Keratinocyte (primary cell): ENCODE data around the gene EIF4E2. TPM values are rescaled to one million over a fixed set of nuclear protein-coding genes. Genes with fewer than 3 reads are reported as not detected.
A peak's percentile ranks its signal among the peaks of the same experiment; 100 is the strongest.

Source experiments
- DNase-seq: peaks from one replicate; pipeline ENCODE4 v3.0.0-alpha.2; 2011; ENCODE audit warnings: low read depth, missing footprints, low spot score
- FAIRE-seq: peaks from 2 replicates; lab custom pipeline; 2011; peaks lifted over from hg19 to GRCh38; lab: Jason Lieb, UNC
- H2AFZ ChIP-seq: 2 replicates; pipeline ENCODE4 v1.6.0; 2012; ENCODE audit warnings: low read length, control low read depth, inconsistent platforms; ENCODE audit not compliant: control insufficient read depth
- H3K27ac ChIP-seq: 2 replicates; pipeline ENCODE4 v1.5.1; 2011; ENCODE audit warnings: low read length; ENCODE audit not compliant: control insufficient read depth, insufficient read depth
- H3K27me3 ChIP-seq: 3 replicates; pipeline ENCODE4 v1.6.0; 2011; ENCODE audit warnings: low read length; ENCODE audit not compliant: control insufficient read depth, insufficient read depth; ENCODE audit errors: extremely low read depth
- H3K36me3 ChIP-seq, 2 experiments: 2 replicates in 1 of 2; 3 replicates in 1 of 2; pipeline ENCODE4 v1.5.1; 2011; ENCODE audit warnings: low read length in 2 of 2, mild to moderate bottlenecking in 1 of 2; ENCODE audit not compliant: control insufficient read depth in 2 of 2, insufficient read depth in 2 of 2; ENCODE audit errors: extremely low read depth in 1 of 2
- H3K4me1 ChIP-seq: 3 replicates; pipeline ENCODE4 v1.5.1; 2011; ENCODE audit warnings: low read length; ENCODE audit not compliant: control insufficient read depth, insufficient read depth; ENCODE audit errors: extremely low read depth
- H3K4me2 ChIP-seq: 3 replicates; pipeline ENCODE4 v1.6.0; 2011; ENCODE audit warnings: low read depth, low read length; ENCODE audit not compliant: control insufficient read depth, insufficient read depth; ENCODE audit errors: extremely low read depth
- H3K4me3 ChIP-seq, 3 experiments: fragments of 200-600 bp in 1 of 3; sonication (generic) in 1 of 3; 2 replicates in 2 of 3; 3 replicates in 1 of 3; pipeline ENCODE4 v1.5.1; 2011 to 2016; ENCODE audit warnings: low read length in 3 of 3, mild to moderate bottlenecking in 3 of 3, control low read depth in 2 of 3, inconsistent platforms in 1 of 3, low read depth in 1 of 3, mixed read lengths in 1 of 3, mixed run types in 1 of 3, moderate library complexity in 1 of 3; ENCODE audit not compliant: control insufficient read depth in 2 of 3, insufficient read depth in 2 of 3; ENCODE audit errors: extremely low read depth in 1 of 3
- H3K79me2 ChIP-seq: 2 replicates; pipeline ENCODE4 v1.6.0; 2012; ENCODE audit warnings: low read length; ENCODE audit not compliant: control insufficient read depth, insufficient read depth
- H3K9ac ChIP-seq: 3 replicates; pipeline ENCODE4 v1.6.0; 2011; ENCODE audit warnings: low read length; ENCODE audit not compliant: control insufficient read depth, insufficient read depth; ENCODE audit errors: extremely low read depth
- H3K9me1 ChIP-seq: 3 replicates; pipeline ENCODE4 v1.6.0; 2011; ENCODE audit warnings: low read length; ENCODE audit not compliant: control insufficient read depth, insufficient read depth; ENCODE audit errors: extremely low read depth
- H3K9me3 ChIP-seq: 2 replicates; pipeline ENCODE4 v1.5.1; 2012; ENCODE audit warnings: low read depth, low read length; ENCODE audit not compliant: control insufficient read depth
- H4K20me1 ChIP-seq: 3 replicates; pipeline ENCODE4 v1.6.0; 2011; ENCODE audit warnings: low read length; ENCODE audit not compliant: control insufficient read depth, insufficient read depth; ENCODE audit errors: extremely low read depth
- CTCF ChIP-seq, 3 experiments: IDR thresholded peaks in 1 of 3; conservative IDR thresholded peaks in 1 of 3; optimal IDR thresholded peaks in 1 of 3; 2 replicates in 2 of 3; 3 replicates in 1 of 3; pipeline versions ENCODE3 to v1.5.1; 2011; ENCODE audit warnings: low read length in 3 of 3, mild to moderate bottlenecking in 3 of 3, moderate library complexity in 2 of 3, control low read depth in 1 of 3, inconsistent platforms in 1 of 3; ENCODE audit not compliant: insufficient read depth in 2 of 3; ENCODE audit errors: extremely low read depth in 1 of 3
- EZH2 ChIP-seq: IDR thresholded peaks from one replicate; pipeline ENCODE4 v1.6.1; 2012; ENCODE audit warnings: inconsistent platforms, mild to moderate bottlenecking, low read length, moderate library complexity
- dilution Hi-C: fragments of 300-500 bp; cut with MboI; formaldehyde crosslinking; loops from one replicate; pipeline ENCODE4 v1.7.0; 2020; ENCODE audit warnings: low sequenced_read_pairs; ENCODE audit not compliant: extremely low pct_ligation_motif_present
- polyA plus RNA-seq, 5 experiments: library from polyadenylated mRNA; depleted of rRNA in 3 of 5; stranded (reverse) in 3 of 5; stranded (forward) in 1 of 5; unstranded in 1 of 5; fragments of >200 nt; gene quantifications; 1 replicate in 1 of 5; 2 replicates in 3 of 5; 3 replicates in 1 of 5; pipeline versions ENCODE4 v1.2.1 to v1.2.3, GENCODE V29; 2011 to 2012; ENCODE audit warnings: missing spikeins in 2 of 5, low read depth in 1 of 5, low replicate concordance in 1 of 5

Gene EIF4E2
- polyA plus RNA-seq, 1 donor (not counting 4 experiments of a cell fraction or from before 2014, with no cell fraction given), result 79.2 TPM

DNA sequence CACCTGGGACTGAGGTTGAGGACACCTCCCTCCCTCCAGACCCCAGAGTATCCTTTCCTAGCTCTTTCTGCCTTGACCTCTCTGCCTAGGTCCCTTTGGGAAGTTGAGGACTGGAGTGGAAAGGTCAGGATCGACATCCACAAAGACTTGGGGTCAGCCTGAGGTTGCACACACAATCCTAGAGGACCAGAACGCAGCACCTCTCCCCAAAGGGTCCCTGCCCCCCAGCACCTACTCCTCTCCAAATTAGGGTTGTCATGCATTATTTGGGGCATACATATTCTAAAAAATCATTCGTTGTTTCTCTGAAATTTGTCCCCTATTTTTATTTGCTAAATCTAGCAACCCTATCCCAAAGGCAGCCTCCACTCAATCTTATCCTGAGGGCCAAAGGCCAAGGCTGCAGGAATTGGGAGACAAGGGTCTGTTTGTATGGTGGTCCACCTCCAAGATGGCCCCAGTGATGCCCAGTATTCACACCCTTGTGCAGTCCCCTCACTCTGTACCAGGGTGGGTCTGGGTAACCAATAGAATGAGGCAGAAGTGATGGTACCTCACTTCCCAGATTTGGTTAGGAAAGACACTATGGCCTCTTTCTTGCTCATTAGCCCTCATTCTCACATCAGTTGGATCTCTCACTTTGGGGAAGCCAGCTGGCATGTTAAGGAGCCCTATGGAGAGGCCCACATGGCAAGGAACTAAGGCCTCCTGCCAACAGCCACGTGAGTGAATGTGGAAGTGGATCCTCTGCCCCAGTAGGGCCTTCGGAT lies 14.5 kb upstream of the EIF4E2 start:
- no peak overlapping the region for H3K27ac ChIP-seq
- H2AFZ ChIP-seq, result no peak overlapping the region
- no peaks in the 10 kb centered on the region for H3K36me3 ChIP-seq
- H3K4me2 ChIP-seq, result no peak overlapping the region
- H3K9me1 ChIP-seq, result no peaks in the 10 kb centered on the region
- H4K20me1 ChIP-seq, result no peaks in the 10 kb centered on the region
- no peak overlapping the region for H3K4me3 ChIP-seq
- H3K4me1 ChIP-seq, result peaks cover 3% of the 10 kb centered on the region
- dilution Hi-C loops, result no loop called here
- no peak overlapping the region for H3K9ac ChIP-seq
- TF ChIP-seq CTCF (optimal IDR thresholded peaks at IDR 0.05 in 1 of 3, IDR thresholded peaks at IDR 0.05 in 1 of 3, conservative IDR thresholded peaks at IDR 0.05 in 1 of 3; ENCODE audit: extremely low read depth in 1 of 3, insufficient read depth in 2 of 3, low read length in 3 of 3) (no peak), EZH2 (no peak)
- H3K9me3 ChIP-seq, result no peaks in the 10 kb centered on the region
- DNase-seq, result no peak
- H3K79me2 ChIP-seq, result no peaks in the 10 kb centered on the region
- no peak for FAIRE-seq
- no peaks in the 10 kb centered on the region for H3K27me3 ChIP-seq

DNA sequence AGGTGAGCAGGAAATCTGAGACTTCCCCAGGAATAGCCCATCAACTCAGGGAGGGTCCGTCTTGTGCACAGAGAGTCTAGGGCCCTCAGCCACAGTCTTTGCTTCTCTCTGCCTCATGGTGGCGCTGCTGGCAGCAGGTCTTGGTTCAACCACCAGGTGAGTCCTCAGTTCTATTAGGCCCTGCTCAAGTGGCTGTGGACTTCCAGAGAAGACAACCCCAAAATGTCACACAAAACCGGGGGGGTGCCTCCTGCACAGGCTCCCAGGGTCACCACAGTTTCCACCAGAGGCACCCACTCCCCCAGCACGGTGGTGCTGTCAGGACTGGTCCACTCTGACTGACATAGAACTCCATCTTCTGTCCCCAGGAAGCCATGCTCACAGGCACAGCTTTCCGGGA lies 13.4 kb upstream of the EIF4E2 start:
- no peaks in the 10 kb centered on the region for H4K20me1 ChIP-seq
- TF ChIP-seq CTCF (optimal IDR thresholded peaks at IDR 0.05 in 1 of 3, IDR thresholded peaks at IDR 0.05 in 1 of 3, conservative IDR thresholded peaks at IDR 0.05 in 1 of 3; ENCODE audit: extremely low read depth in 1 of 3, insufficient read depth in 2 of 3, low read length in 3 of 3), result peak; percentile 44 to 57 (median 46)
- TF ChIP-seq EZH2, result no peak
- no peak overlapping the region for H3K4me2 ChIP-seq
- dilution Hi-C loops, result no loop called here
- H3K9me1 ChIP-seq, result no peaks in the 10 kb centered on the region
- H2AFZ ChIP-seq, result no peak overlapping the region
- H3K27me3 ChIP-seq, result no peaks in the 10 kb centered on the region
- no peaks in the 10 kb centered on the region for H3K79me2 ChIP-seq
- H3K9me3 ChIP-seq, result no peaks in the 10 kb centered on the region
- H3K27ac ChIP-seq, result no peak overlapping the region
- H3K4me1 ChIP-seq, result peaks cover 3% of the 10 kb centered on the region
- no peak for DNase-seq
- no peak overlapping the region for H3K4me3 ChIP-seq
- H3K9ac ChIP-seq, result no peak overlapping the region
- FAIRE-seq, result no peak
- H3K36me3 ChIP-seq, result no peaks in the 10 kb centered on the region
